Measurements from ENCODE around the gene STK24.

Gene STK24

DNA sequence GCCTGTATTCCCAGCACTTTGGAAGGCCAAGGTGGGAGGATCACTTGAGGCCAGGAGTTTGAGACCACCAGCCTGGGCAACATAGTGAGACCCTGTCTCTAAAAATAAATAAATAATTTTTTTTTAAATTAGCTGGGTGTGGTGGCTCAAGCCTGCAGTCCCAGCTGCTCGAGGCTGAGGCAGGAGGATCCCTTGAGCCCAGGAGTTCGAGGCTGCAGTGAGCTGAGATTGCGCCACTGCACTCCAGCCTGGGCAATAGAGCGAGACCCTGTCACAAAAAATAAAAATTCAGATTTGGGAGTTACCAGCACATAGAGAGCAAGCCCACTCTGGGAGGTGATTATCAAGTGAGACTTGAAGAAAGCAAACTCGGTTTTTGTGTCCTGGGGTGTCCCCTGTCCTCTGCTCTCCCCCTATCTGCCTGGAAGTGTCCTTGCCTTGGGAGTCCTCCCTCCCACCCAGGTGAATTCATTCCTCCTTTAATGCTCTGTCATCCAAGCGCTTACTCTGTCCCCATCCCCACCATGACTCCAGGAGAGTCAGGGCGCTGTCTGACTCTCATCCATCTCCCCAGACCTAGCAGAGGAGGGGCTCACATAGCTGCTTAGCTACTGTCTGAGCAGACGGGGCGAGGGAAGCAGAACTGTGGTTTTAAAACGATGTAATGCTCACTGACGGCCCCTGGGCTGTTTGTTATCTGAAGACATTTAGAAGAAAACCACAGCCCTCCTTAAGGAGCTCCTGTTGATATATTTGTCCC is 146.8 kb downstream of the STK24 start:
- Histone ChIP-seq H3K9me3 (ENCODE audit: severe bottlenecking) (no peaks in the 10 kb centered on the region), H3K36me3 (peaks cover 66% of the 10 kb centered on the region), H3K27ac (no peak overlapping the region), H3K4me3 (ENCODE audit: low read depth, low read length) (no peak overlapping the region), H3K27me3 (ENCODE audit: insufficient read depth, low read depth, severe bottlenecking) (no peaks in the 10 kb centered on the region)
- DNase-seq, result no peak
- TF ChIP-seq, protein P1, sequence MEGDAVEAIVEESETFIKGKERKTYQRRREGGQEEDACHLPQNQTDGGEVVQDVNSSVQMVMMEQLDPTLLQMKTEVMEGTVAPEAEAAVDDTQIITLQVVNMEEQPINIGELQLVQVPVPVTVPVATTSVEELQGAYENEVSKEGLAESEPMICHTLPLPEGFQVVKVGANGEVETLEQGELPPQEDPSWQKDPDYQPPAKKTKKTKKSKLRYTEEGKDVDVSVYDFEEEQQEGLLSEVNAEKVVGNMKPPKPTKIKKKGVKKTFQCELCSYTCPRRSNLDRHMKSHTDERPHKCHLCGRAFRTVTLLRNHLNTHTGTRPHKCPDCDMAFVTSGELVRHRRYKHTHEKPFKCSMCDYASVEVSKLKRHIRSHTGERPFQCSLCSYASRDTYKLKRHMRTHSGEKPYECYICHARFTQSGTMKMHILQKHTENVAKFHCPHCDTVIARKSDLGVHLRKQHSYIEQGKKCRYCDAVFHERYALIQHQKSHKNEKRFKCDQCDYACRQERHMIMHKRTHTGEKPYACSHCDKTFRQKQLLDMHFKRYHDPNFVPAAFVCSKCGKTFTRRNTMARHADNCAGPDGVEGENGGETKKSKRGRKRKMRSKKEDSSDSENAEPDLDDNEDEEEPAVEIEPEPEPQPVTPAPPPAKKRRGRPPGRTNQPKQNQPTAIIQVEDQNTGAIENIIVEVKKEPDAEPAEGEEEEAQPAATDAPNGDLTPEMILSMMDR (IDR thresholded peaks at IDR 0.05; ENCODE audit: low read depth, low read length), result no peak

DNA sequence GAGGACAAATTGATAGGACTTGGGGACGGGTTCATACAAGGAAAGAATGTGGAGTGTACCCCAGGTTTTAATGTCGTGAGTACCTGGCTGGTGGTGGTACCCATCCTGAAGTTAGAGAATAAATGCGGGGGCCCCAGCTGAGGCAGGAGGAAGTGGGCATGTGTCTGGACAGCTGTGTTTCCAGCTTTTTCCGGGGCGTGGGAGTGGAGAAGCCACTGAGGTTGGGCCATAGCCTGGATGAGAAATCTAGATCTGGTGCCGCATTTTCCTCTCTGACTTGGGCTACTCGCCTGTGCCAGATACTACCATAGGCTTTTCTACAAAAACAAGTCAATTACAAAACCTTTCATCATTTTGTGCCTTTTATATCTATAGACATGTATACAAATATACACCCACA is 147.4 kb downstream of the STK24 start:
- no peak for DNase-seq
- TF ChIP-seq, protein P1 (IDR thresholded peaks at IDR 0.05; ENCODE audit: low read depth, low read length), result no peak
- H3K36me3 ChIP-seq, result peaks cover 71% of the 10 kb centered on the region

GRCh38 chr13:98429081-98429480 is 147.8 kb downstream of the STK24 start:
- Histone ChIP-seq H3K27me3 (ENCODE audit: insufficient read depth, low read depth, severe bottlenecking) (no peaks in the 10 kb centered on the region), H3K9me3 (ENCODE audit: severe bottlenecking) (no peaks in the 10 kb centered on the region), H3K27ac (no peak overlapping the region), H3K36me3 (peaks cover 71% of the 10 kb centered on the region), H3K4me3 (ENCODE audit: low read depth, low read length) (no peak overlapping the region)
- TF ChIP-seq, protein P1 (IDR thresholded peaks at IDR 0.05; ENCODE audit: low read depth, low read length), result no peak
- DNase-seq, result no peak

More for the DNA sequence above, 147.4 kb downstream of the STK24 start:
- no peak overlapping the region for H3K4me3 ChIP-seq (ENCODE audit: low read depth, low read length)
- no peaks in the 10 kb centered on the region for H3K9me3 ChIP-seq (ENCODE audit: severe bottlenecking)
- H3K27ac ChIP-seq, result no peak overlapping the region
- H3K27me3 ChIP-seq (ENCODE audit: insufficient read depth, low read depth, severe bottlenecking), result no peaks in the 10 kb centered on the region

DNA sequence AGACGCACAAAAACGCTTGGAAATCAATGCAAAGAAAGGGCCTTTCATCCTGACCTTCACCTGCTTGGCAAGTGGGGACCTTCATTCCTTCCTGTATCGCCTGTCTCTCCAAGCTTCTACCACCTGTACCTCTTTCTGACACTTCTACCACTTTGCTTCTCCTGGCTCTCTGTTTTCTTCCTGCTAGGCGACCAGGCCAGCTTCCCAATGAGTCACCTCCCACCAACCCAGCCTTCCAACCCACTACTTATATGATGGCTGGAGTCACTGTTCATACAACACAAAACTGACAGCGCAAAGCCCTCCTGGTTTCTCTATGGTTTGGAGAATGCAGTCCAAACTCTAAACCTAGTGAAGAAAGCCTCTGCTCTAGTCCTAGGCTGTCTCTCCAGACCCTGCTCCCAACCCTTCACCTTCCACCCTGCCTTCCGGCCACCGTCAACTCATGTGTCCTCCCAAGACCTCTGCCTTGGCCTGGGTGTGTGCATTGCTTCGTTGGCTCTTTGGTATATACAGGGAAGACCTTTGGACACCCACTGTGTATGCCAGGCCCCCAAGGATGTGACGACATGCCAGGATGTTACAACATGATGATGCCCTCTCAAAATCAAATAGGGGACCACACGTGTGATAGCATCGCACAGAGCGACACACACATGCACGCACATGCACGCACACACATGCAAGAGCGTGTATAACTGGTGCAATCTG is 148.5 kb downstream of the STK24 start:
- Histone ChIP-seq H3K27ac (no peak overlapping the region), H3K27me3 (ENCODE audit: insufficient read depth, low read depth, severe bottlenecking) (no peaks in the 10 kb centered on the region), H3K4me3 (ENCODE audit: low read depth, low read length) (no peak overlapping the region), H3K9me3 (ENCODE audit: severe bottlenecking) (no peaks in the 10 kb centered on the region), H3K36me3 (peaks cover 73% of the 10 kb centered on the region)
- DNase-seq, result no peak
- TF ChIP-seq, protein P1 (IDR thresholded peaks at IDR 0.05; ENCODE audit: low read depth, low read length), result no peak

DNA sequence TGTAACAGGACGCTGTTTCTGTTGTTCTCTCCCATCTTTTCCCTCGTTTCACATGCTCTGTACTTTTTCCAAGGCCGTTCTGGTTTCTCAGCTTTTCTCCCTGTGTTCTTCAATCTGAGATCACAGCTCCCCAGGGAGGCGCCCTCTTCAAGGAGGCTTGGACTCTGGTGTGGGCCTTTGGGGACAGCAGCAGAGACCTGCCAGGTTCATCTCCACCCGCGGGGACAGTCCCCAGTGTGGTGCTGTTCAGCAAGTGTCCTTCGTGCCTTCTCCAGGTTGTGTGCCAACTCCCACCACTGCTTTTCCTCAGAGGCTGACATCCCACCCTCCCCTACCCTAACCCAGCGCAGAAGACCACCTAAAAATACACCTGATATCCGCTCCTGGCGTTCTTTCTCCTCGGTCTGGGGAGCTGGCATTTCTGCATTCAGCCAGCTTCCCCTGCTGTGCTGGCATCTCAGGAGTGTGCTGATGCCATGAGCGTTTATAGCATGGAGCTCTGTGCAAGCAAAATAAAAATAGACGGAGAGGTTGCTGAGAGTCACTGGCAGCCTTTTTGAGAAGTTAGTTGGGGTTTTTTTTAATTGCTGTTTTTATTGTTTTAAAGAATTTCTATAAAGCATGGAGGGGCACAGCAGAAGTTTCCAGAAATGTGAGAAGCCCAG is 149.4 kb downstream of the STK24 start:
- TF ChIP-seq, protein P1 (IDR thresholded peaks at IDR 0.05; ENCODE audit: low read depth, low read length), result no peak
- Histone ChIP-seq H3K36me3 (peaks cover 81% of the 10 kb centered on the region), H3K4me3 (ENCODE audit: low read depth, low read length) (no peak overlapping the region), H3K9me3 (ENCODE audit: severe bottlenecking) (no peaks in the 10 kb centered on the region), H3K27ac (no peak overlapping the region), H3K27me3 (ENCODE audit: insufficient read depth, low read depth, severe bottlenecking) (no peaks in the 10 kb centered on the region)
- no peak for DNase-seq
